Measurements from ENCODE around the gene HSPD1. TPM values are rescaled to one million over a fixed set of nuclear protein-coding genes. Genes with fewer than 3 reads are reported as not detected.

Gene HSPD1
- total RNA-seq, 4 donors from 2014 or later, result 101 to 226 (median 177) TPM

- TF ChIP-seq POLR2A (IDR thresholded peaks at IDR 0.05), result no peak
- no peak for TF ChIP-seq CTCF (IDR thresholded peaks at IDR 0.05)
- peaks cover 0 to 95% (median 25%) of the 10 kb centered on the region in 3 donors for H3K36me3 ChIP-seq
- H3K9me3 ChIP-seq, result no peaks in the 10 kb centered on the region
- WGBS, 2 donors, result 29 to 58% methylated on average over 1 of the region's 1 CpG
- peaks cover 0 to 31% (median 6%) of the 10 kb centered on the region in 3 donors for H3K4me1 ChIP-seq
- no peaks in the 10 kb centered on the region for H3K27me3 ChIP-seq
- H3K27ac ChIP-seq, result no peak overlapping the region
- no peak for DNase-seq
- intact Hi-C loops (cut with DNase I), result no loop called here
- no peak overlapping the region for H3K4me3 ChIP-seq
Observed at GRCh38 chr2:197464175-197464574, 35.5 kb downstream of the HSPD1 start.

GRCh38 chr2:197461057-197461456, 38.6 kb downstream of the HSPD1 start:
- 39 to 63% methylated on average over 2 of the region's 2 CpGs for WGBS, 2 donors
- peak overlapping the region; percentile 28 to 68 (median 51) for H3K27ac ChIP-seq
- no peak overlapping the region for H3K4me3 ChIP-seq
- no peak for TF ChIP-seq CTCF (IDR thresholded peaks at IDR 0.05)
- no peak for TF ChIP-seq POLR2A (IDR thresholded peaks at IDR 0.05)
- H3K4me1 ChIP-seq, result peaks cover 0 to 60% (median 17%) of the 10 kb centered on the region in 3 donors
- intact Hi-C loops (cut with DNase I), result no loop called here
- H3K36me3 ChIP-seq, result peaks cover 0 to 67% (median 5%) of the 10 kb centered on the region in 3 donors
- no peaks in the 10 kb centered on the region for H3K9me3 ChIP-seq
- DNase-seq, result no peak
- H3K27me3 ChIP-seq, result no peaks in the 10 kb centered on the region

DNA sequence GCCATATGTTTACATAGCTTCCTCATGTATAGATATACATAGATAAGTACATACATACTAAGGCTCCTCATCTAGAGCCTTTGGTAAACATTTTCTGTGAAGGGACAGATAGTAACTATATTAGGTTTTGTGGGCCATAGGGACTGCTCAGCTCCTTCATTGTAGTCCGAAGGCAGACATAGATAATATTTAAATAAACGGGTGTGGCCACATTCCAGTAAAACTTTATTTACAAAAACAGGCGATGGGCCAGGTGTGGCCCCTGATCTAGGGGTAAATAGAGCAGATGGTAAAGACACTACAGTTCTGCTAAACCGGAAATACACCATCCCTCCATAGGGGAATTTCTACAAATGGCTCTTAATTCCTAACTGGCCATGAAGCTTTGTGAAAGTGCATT, 39.0 kb downstream of the HSPD1 start:
- H3K4me3 ChIP-seq, result no peak overlapping the region
- intact Hi-C loops (cut with DNase I), result no loop called here
- DNase-seq, result no peak
- TF ChIP-seq CTCF (IDR thresholded peaks at IDR 0.05) (no peak), POLR2A (IDR thresholded peaks at IDR 0.05) (no peak)
- 70% methylated on average over 4 of the region's 4 CpGs for whole genome bisulfite sequencing, 2 donors
- H3K9me3 ChIP-seq, result no peaks in the 10 kb centered on the region
- H3K27ac ChIP-seq, result peak overlapping the region; percentile 16 to 68 (median 51)
- peaks cover 0 to 63% (median 5%) of the 10 kb centered on the region in 3 donors for H3K36me3 ChIP-seq
- H3K4me1 ChIP-seq, result peaks cover 0 to 63% (median 17%) of the 10 kb centered on the region in 3 donors
- no peaks in the 10 kb centered on the region for H3K27me3 ChIP-seq

- intact Hi-C loops (cut with DNase I), result no loop called here
- Histone ChIP-seq H3K27ac (no peak overlapping the region), H3K36me3 (peaks cover 0 to 13% (median 0%) of the 10 kb centered on the region in 3 donors), H3K27me3 (no peaks in the 10 kb centered on the region), H3K4me3 (no peak overlapping the region), H3K4me1 (peaks cover 8 to 66% (median 26%) of the 10 kb centered on the region in 3 donors), H3K9me3 (no peaks in the 10 kb centered on the region)
- WGBS, 2 donors, result 56 to 92% methylated on average over 1 of the region's 1 CpG
- TF ChIP-seq CTCF (IDR thresholded peaks at IDR 0.05), result no peak
- TF ChIP-seq POLR2A (IDR thresholded peaks at IDR 0.05), result no peak
- DNase-seq, result no peak
Observed at GRCh38 chr2:197455428-197455827, 44.2 kb downstream of the HSPD1 start.

DNA sequence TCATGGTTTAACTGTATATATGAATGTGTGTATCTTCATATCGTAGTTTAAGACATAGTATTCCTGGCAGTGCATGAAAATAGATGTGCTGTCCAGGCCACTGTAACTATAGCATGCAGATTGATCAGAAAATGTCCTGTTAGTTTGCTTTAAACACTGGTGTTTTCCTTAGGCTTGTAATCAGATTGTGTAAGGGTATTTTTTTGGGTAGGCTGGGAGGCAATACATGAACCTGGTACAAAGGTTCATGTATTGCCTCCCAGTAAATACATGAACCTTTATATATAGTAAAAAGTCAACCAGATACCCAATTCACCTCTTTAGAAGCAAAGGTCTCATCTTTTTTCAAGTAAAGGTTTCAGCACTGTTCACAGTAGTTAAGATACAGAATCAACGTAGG, 44.7 kb downstream of the HSPD1 start:
- 63 to 67% methylated on average over 2 of the region's 2 CpGs for WGBS, 2 donors
- no peak for TF ChIP-seq POLR2A (IDR thresholded peaks at IDR 0.05)
- TF ChIP-seq CTCF (IDR thresholded peaks at IDR 0.05), result no peak
- Histone ChIP-seq H3K36me3 (peaks cover 0 to 8% (median 0%) of the 10 kb centered on the region in 3 donors), H3K4me3 (peak overlapping the region in 3 of 4 donors; percentile 91 to 97 (median 92)), H3K27ac (peak overlapping the region in 3 of 4 donors; percentile 100), H3K9me3 (no peaks in the 10 kb centered on the region), H3K27me3 (no peaks in the 10 kb centered on the region), H3K4me1 (peaks cover 8 to 60% (median 25%) of the 10 kb centered on the region in 3 donors)
- DNase-seq, result no peak
- intact Hi-C loops (cut with DNase I), result loop anchor here (5.0 kb wide), 1 partner anchor 42 kb away; the partner anchor contains the start of gene HSPD1
